ENCODE measurements around the gene POU6F2. TPM values are rescaled to one million over a fixed set of nuclear protein-coding genes. Genes with fewer than 3 reads are reported as not detected.
"Not testable (repeated sequence)": the region's sequence is repeated elsewhere in the genome, so short reads cannot be mapped to it uniquely, and the experiment has no call there.

Gene POU6F2
- total and polyA plus RNA-seq, 5 donors from 2014 or later: not detected

DNA sequence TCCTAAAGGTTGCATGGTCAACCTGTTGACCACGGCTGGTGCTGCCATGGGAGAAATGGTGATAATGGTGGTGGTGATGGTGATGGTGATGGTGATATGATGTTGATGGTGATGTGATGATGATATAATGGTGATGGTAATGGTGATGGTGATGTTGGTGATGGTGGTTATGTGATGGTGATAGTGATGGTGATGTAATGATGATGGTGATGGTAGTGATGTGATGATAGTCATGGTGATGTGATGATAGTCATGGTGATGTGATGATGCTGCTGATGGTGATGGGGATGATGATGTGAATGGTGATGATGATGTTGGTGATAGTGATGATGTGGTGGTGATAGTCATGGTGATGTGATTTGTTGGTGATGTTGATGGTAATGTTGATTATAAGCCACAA, 23.9 kb downstream of the POU6F2 start:
- ATAC-seq (ENCODE audit: low read depth in 2 of 2) (no peak), DNase-seq (no peak)
- Mint-ChIP-seq H3K36me3 (no peaks in the 10 kb centered on the region), H3K27me3 (no peaks in the 10 kb centered on the region), H3K4me1 (no peaks in the 10 kb centered on the region), H3K9me3 (peaks cover 0 to 5% (median 0%) of the 10 kb centered on the region in 7 donors), H3K4me3 (no peak overlapping the region), H3K27ac (no peak overlapping the region)
- no peaks in the 10 kb centered on the region for H3K36me3 ChIP-seq (ENCODE audit: control insufficient read depth, insufficient read depth, low read length)
- no peaks in the 10 kb centered on the region for H3K9me3 ChIP-seq (ENCODE audit: control insufficient read depth in 2 of 2, low read length in 2 of 2)
- no peaks in the 10 kb centered on the region for H3K4me1 ChIP-seq (ENCODE audit: control insufficient read depth, insufficient read depth, low read length, poor library complexity, severe bottlenecking)
- no peaks in the 10 kb centered on the region for H3K27me3 ChIP-seq (ENCODE audit: control insufficient read depth, insufficient read depth, low read length)
- H3K4me3 ChIP-seq (ENCODE audit: low read depth, low read length): no peak overlapping the region
- H3K27ac ChIP-seq (ENCODE audit: insufficient read depth, low read length, poor library complexity, severe bottlenecking): no peak overlapping the region

DNA sequence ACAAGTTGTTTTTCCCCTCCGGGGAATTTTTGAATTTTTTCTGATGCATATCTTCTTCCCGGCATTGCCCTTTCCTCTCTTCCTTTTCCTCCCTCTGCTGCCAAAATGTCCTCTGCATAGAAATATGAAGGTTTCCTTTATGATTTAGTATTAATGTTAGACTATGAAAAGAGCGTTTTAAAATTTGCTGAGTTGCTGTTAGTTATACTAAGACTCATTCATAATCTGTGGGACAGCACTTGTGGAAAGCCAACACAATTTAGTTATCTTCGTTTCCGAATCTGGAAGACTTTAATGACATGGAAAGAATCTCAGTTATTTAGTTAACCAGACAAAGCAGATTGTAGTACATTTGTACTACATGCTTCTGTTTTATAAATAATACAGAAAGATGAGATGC, 25.0 kb downstream of the POU6F2 start:
- H3K9me3 ChIP-seq (ENCODE audit: control insufficient read depth in 2 of 2, low read length in 2 of 2): no peaks in the 10 kb centered on the region
- Mint-ChIP-seq H3K4me3 (no peak overlapping the region), H3K4me1 (no peaks in the 10 kb centered on the region), H3K27me3 (no peaks in the 10 kb centered on the region), H3K27ac (no peak overlapping the region), H3K36me3 (no peaks in the 10 kb centered on the region), H3K9me3 (peaks cover 0 to 5% (median 0%) of the 10 kb centered on the region in 7 donors)
- H3K4me3 ChIP-seq (ENCODE audit: low read depth, low read length): no peak overlapping the region
- ATAC-seq (ENCODE audit: low read depth in 2 of 2) (no peak), DNase-seq (no peak)
- H3K27me3 ChIP-seq (ENCODE audit: control insufficient read depth, insufficient read depth, low read length): no peaks in the 10 kb centered on the region
- H3K36me3 ChIP-seq (ENCODE audit: control insufficient read depth, insufficient read depth, low read length): no peaks in the 10 kb centered on the region
- H3K4me1 ChIP-seq (ENCODE audit: control insufficient read depth, insufficient read depth, low read length, poor library complexity, severe bottlenecking): no peaks in the 10 kb centered on the region
- H3K27ac ChIP-seq (ENCODE audit: insufficient read depth, low read length, poor library complexity, severe bottlenecking): no peak overlapping the region

DNA sequence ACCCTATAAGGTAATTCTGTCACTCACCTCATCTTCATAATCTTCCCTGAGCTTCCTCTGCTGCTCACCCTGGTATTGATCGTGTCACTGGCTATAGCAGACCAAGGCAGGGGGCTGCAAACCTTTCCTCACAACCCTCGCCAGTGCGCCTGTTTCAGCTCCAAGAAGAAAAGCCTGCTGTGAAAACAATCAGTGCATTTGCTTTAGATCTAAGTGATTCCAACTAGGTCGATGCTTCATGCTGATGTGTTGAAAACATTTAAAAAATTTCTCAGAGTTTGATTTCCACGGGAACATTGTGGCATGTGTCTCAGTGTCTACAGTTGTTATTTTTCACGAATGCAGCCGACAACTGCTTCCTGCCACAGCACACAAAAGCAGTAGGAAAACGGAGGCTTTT, 27.3 kb downstream of the POU6F2 start:
- H3K27me3 ChIP-seq (ENCODE audit: control insufficient read depth, insufficient read depth, low read length): no peaks in the 10 kb centered on the region
- Mint-ChIP-seq H3K9me3 (no peaks in the 10 kb centered on the region), H3K36me3 (no peaks in the 10 kb centered on the region), H3K27ac (no peak overlapping the region), H3K4me1 (no peaks in the 10 kb centered on the region), H3K4me3 (no peak overlapping the region), H3K27me3 (no peaks in the 10 kb centered on the region)
- H3K4me3 ChIP-seq (ENCODE audit: low read depth, low read length): no peak overlapping the region
- DNase-seq (no peak), ATAC-seq (ENCODE audit: low read depth in 2 of 2) (no peak)
- no peaks in the 10 kb centered on the region for H3K9me3 ChIP-seq (ENCODE audit: control insufficient read depth in 2 of 2, low read length in 2 of 2)
- H3K4me1 ChIP-seq (ENCODE audit: control insufficient read depth, insufficient read depth, low read length, poor library complexity, severe bottlenecking): no peaks in the 10 kb centered on the region
- H3K36me3 ChIP-seq (ENCODE audit: control insufficient read depth, insufficient read depth, low read length): no peaks in the 10 kb centered on the region
- H3K27ac ChIP-seq (ENCODE audit: insufficient read depth, low read length, poor library complexity, severe bottlenecking): no peak overlapping the region

- Histone ChIP-seq H3K36me3 (ENCODE audit: control insufficient read depth, insufficient read depth, low read length) (no peaks in the 10 kb centered on the region), H3K4me1 (ENCODE audit: control insufficient read depth, insufficient read depth, low read length, poor library complexity, severe bottlenecking) (no peaks in the 10 kb centered on the region), H3K27ac (ENCODE audit: insufficient read depth, low read length, poor library complexity, severe bottlenecking) (no peak overlapping the region), H3K4me3 (ENCODE audit: low read depth, low read length) (no peak overlapping the region), H3K9me3 (ENCODE audit: control insufficient read depth in 2 of 2, low read length in 2 of 2) (no peaks in the 10 kb centered on the region), H3K27me3 (ENCODE audit: control insufficient read depth, insufficient read depth, low read length) (no peaks in the 10 kb centered on the region)
- no peak overlapping the region for H3K27ac Mint-ChIP-seq
- H3K27me3 Mint-ChIP-seq: no peaks in the 10 kb centered on the region
- DNase-seq (no peak), ATAC-seq (ENCODE audit: low read depth in 2 of 2) (no peak)
- no peak overlapping the region for H3K4me3 Mint-ChIP-seq
- H3K4me1 Mint-ChIP-seq: no peaks in the 10 kb centered on the region
- no peaks in the 10 kb centered on the region for H3K9me3 Mint-ChIP-seq
- no peaks in the 10 kb centered on the region for H3K36me3 Mint-ChIP-seq
These were observed 27.8 kb downstream of the POU6F2 start for GRCh38 chr7:39005461-39005860.

GRCh38 chr7:39013049-39013939, 35.6 kb downstream of the POU6F2 start:
- not testable (repeated sequence) for H3K27ac ChIP-seq (ENCODE audit: insufficient read depth, low read length, poor library complexity, severe bottlenecking); H3K27ac Mint-ChIP-seq; H3K4me3 ChIP-seq (ENCODE audit: low read depth, low read length); H3K9me3 ChIP-seq (ENCODE audit: control insufficient read depth in 2 of 2, low read length in 2 of 2); ATAC-seq (ENCODE audit: low read depth in 2 of 2); H3K27me3 Mint-ChIP-seq; H3K36me3 ChIP-seq (ENCODE audit: control insufficient read depth, insufficient read depth, low read length); H3K27me3 ChIP-seq (ENCODE audit: control insufficient read depth, insufficient read depth, low read length); DNase-seq; H3K4me1 ChIP-seq (ENCODE audit: control insufficient read depth, insufficient read depth, low read length, poor library complexity, severe bottlenecking); H3K36me3 Mint-ChIP-seq; H3K9me3 Mint-ChIP-seq; H3K4me1 Mint-ChIP-seq; H3K4me3 Mint-ChIP-seq

- Histone ChIP-seq H3K4me1 (ENCODE audit: control insufficient read depth, insufficient read depth, low read length, poor library complexity, severe bottlenecking) (no peaks in the 10 kb centered on the region), H3K27me3 (ENCODE audit: control insufficient read depth, insufficient read depth, low read length) (no peaks in the 10 kb centered on the region), H3K27ac (ENCODE audit: insufficient read depth, low read length, poor library complexity, severe bottlenecking) (no peak overlapping the region), H3K4me3 (ENCODE audit: low read depth, low read length) (no peak overlapping the region), H3K36me3 (ENCODE audit: control insufficient read depth, insufficient read depth, low read length) (no peaks in the 10 kb centered on the region), H3K9me3 (ENCODE audit: control insufficient read depth in 2 of 2, low read length in 2 of 2) (no peaks in the 10 kb centered on the region)
- no peak for DNase-seq
- no peaks in the 10 kb centered on the region for H3K36me3 Mint-ChIP-seq
- no peak overlapping the region for H3K27ac Mint-ChIP-seq
- no peaks in the 10 kb centered on the region for H3K27me3 Mint-ChIP-seq
- H3K4me1 Mint-ChIP-seq: no peaks in the 10 kb centered on the region
- H3K9me3 Mint-ChIP-seq: peaks cover 0 to 4% (median 0%) of the 10 kb centered on the region in 7 donors
- ATAC-seq (ENCODE audit: low read depth in 2 of 2): no peak
- H3K4me3 Mint-ChIP-seq: no peak overlapping the region
These were observed 38.9 kb downstream of the POU6F2 start for GRCh38 chr7:39016609-39017008.

- H3K4me1 ChIP-seq (ENCODE audit: control insufficient read depth, insufficient read depth, low read length, poor library complexity, severe bottlenecking): no peaks in the 10 kb centered on the region
- peaks cover 0 to 4% (median 0%) of the 10 kb centered on the region in 7 donors for H3K9me3 Mint-ChIP-seq
- no peak overlapping the region for H3K4me3 ChIP-seq (ENCODE audit: low read depth, low read length)
- no peak overlapping the region for H3K27ac Mint-ChIP-seq
- DNase-seq (no peak), ATAC-seq (ENCODE audit: low read depth in 2 of 2) (no peak)
- no peak overlapping the region for H3K27ac ChIP-seq (ENCODE audit: insufficient read depth, low read length, poor library complexity, severe bottlenecking)
- no peaks in the 10 kb centered on the region for H3K36me3 ChIP-seq (ENCODE audit: control insufficient read depth, insufficient read depth, low read length)
- H3K27me3 Mint-ChIP-seq: no peaks in the 10 kb centered on the region
- H3K36me3 Mint-ChIP-seq: no peaks in the 10 kb centered on the region
- no peaks in the 10 kb centered on the region for H3K4me1 Mint-ChIP-seq
- peaks cover 0 to 3% of the 10 kb centered on the region in 2 experiments for H3K9me3 ChIP-seq (ENCODE audit: control insufficient read depth in 2 of 2, low read length in 2 of 2)
- H3K27me3 ChIP-seq (ENCODE audit: control insufficient read depth, insufficient read depth, low read length): no peaks in the 10 kb centered on the region
- H3K4me3 Mint-ChIP-seq: no peak overlapping the region
These were observed 39.7 kb downstream of the POU6F2 start for GRCh38 chr7:39017369-39017915.

- no peaks in the 10 kb centered on the region for H3K36me3 Mint-ChIP-seq
- no peak overlapping the region for H3K27ac Mint-ChIP-seq
- H3K36me3 ChIP-seq (ENCODE audit: control insufficient read depth, insufficient read depth, low read length): no peaks in the 10 kb centered on the region
- no peak overlapping the region for H3K4me3 ChIP-seq (ENCODE audit: low read depth, low read length)
- H3K4me3 Mint-ChIP-seq: no peak overlapping the region
- no peaks in the 10 kb centered on the region for H3K4me1 Mint-ChIP-seq
- peaks cover 7 to 12% of the 10 kb centered on the region in 2 experiments for H3K9me3 ChIP-seq (ENCODE audit: control insufficient read depth in 2 of 2, low read length in 2 of 2)
- peaks cover 0 to 9% (median 4%) of the 10 kb centered on the region in 7 donors for H3K9me3 Mint-ChIP-seq
- no peaks in the 10 kb centered on the region for H3K27me3 Mint-ChIP-seq
- DNase-seq (no peak), ATAC-seq (ENCODE audit: low read depth in 2 of 2) (no peak)
- no peaks in the 10 kb centered on the region for H3K27me3 ChIP-seq (ENCODE audit: control insufficient read depth, insufficient read depth, low read length)
- H3K4me1 ChIP-seq (ENCODE audit: control insufficient read depth, insufficient read depth, low read length, poor library complexity, severe bottlenecking): no peaks in the 10 kb centered on the region
- no peak overlapping the region for H3K27ac ChIP-seq (ENCODE audit: insufficient read depth, low read length, poor library complexity, severe bottlenecking)
These were observed 45.1 kb downstream of the POU6F2 start for GRCh38 chr7:39022796-39023195.

Data from CD4-positive, CD25-positive, alpha-beta regulatory T cell (primary cell).